Right forelimb (tissue), 1 donor: Measurements from ENCODE around the gene SPSB1.

Source experiments
- DNase-seq: peaks from one replicate; pipeline ENCODE4 v3.0.0-alpha.2; 2018

The SPSB1 gene

GRCh38 chr1:9397997-9398526 is 105.4 kb downstream of the SPSB1 start:
- DNase-seq: peak; percentile 73

- DNase-seq: peak; percentile 71
These were observed 107.1 kb downstream of the SPSB1 start for GRCh38 chr1:9399510-9400424.

GRCh38 chr1:9400425-9401079 is 107.9 kb downstream of the SPSB1 start:
- no peak for DNase-seq

DNA sequence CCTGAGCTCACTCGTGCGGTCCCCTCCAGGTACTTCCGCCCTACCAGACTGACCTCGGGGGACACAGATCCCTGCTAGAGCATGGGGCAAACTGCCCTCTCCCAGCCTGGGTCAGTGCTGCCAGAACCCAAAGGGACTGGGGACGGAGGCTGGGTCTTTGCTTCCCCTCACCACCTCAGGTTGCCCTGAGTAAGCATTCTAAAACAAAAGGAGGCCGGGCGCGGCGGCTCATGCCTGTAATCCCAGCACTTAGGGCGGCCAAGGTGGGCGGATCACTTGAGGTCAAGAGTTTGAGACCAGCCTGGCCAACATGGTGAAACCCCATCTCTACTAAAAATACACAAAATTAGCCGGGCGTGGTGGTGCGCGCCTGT is 108.4 kb downstream of the SPSB1 start:
- no peak for DNase-seq

DNA sequence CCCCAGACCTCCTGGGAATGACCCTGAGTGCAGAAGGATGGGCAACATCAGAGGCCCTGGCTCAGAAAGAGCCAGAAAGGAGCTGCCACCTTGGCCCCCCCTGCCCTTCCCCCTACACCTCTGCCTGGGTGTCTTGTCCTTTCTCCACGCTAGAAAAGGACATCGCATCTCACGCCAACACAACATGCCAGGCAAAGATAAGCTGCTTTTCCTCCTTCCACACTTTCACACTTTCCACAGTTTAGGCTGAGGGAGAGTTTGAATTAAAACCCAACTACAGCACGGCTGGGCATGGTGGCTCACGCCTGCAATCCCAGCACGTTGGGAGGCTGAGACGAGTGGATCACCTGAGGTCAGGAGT is 109.5 kb downstream of the SPSB1 start:
- no peak for DNase-seq

GRCh38 chr1:9402717-9403225 is 110.1 kb downstream of the SPSB1 start:
- DNase-seq: no peak

- DNase-seq: no peak
These were observed 111.6 kb downstream of the SPSB1 start for GRCh38 chr1:9404117-9404914.

DNA sequence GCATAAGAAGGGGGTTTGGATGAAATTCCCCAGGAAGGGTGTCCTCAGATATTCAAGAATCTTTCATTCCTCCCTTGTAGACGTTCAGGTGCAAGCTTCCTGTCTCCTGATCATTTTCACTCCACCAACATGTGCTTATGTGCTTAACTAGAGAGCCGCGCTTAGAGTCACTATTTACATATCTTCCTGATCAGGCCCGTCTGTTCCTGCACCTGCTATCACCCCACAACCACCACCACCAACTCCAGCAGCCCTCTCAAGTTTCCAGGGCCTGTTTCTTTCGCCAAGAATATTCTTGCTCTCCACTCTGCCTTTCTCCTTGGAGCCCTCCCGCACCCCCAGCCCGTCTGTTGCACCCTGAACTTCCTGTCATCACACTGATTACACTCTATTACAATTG is 113.4 kb downstream of the SPSB1 start:
- no peak for DNase-seq

DNA sequence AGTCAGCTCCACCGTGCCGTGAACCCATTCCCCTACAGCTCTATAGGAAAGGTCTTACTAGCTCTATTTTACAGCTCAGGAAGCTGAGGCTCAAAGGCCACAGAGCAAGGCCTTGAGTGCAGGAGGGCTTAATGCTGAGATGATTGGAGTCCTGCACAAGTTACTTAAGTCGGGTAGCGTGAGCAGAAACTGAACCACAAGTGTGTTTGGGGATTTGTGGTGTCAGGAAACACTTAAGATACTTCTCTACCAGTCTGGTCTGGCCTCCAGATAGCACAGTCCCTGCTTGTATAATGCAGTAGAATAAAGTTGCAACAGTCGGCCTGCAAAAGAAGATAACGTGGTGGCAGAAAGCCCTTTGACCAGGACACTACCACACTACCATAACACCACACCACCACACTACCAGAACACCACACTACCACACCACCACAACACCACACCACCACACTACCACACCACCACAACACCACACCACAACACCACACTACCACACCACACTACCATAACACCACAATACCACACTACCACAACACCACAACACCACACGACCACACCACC is 118.1 kb downstream of the SPSB1 start:
- no peak for DNase-seq

GRCh38 chr1:9413071-9413876 is 120.6 kb downstream of the SPSB1 start:
- no peak for DNase-seq

DNA sequence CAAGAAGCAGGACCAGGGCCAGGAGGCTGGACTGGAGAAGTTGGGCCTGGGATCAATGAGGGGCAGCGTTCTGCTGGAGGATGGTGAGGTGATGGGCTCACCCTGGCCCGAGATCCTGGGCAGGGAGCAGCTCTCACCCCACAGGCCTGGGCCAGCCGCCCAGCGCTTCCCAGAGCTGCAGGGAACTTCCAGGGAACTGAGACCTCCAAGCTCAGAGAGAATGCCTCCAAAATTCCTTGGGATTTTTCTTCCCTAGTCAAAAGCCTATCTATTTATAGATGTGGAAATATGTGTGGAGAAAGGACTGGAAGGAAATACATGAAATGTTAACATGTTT is 121.2 kb downstream of the SPSB1 start:
- DNase-seq: no peak

DNA sequence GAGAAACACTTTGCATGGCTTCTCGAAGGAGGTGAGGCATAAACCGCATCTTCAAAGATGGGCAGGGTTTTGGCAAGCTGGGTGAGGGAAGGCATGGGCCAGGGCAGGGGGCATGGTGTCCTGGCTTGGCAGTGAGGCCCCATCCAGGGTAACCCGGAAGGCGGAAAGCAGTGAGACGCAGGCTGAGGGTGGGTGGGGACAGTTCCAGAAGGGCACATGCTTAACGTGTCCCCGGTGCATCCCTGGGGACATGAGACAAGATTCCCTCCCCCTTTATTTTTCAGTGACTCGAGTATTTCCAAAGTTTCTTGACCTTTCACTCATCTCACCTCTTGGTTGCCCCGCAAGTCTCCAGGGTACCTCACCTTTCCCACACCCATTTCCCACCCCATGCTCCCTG is 123.8 kb downstream of the SPSB1 start:
- no peak for DNase-seq

DNA sequence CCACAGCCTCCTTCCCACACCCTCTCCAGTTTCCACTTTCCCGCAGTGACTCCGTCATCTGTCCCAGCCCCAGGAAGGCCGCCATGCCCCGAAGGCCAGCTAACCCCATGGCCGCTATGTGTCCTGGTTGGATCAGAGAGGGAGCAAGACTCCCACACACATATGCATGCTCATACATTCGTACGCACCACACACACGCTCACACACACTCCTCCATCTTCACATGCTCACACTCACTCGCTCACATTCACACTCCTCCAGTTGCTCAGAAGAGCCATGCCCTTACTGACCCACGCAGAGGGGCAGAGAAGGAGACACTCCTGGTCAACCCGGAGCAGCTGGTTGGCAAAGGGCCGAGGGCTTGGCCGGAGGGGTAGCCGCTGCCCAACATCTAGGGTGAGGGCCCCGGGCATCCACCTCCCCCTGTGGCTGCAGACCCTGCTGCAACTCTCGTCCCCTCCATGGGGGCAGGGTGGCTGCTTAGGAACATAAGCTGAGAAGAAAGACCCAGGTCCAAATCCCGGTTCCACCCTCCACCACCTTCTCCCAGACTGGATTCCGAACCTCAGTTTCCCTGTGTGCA is 124.3 kb downstream of the SPSB1 start:
- no peak for DNase-seq

GRCh38 chr1:9417695-9418094 is 125.0 kb downstream of the SPSB1 start:
- DNase-seq: no peak

- no peak for DNase-seq
These were observed 126.2 kb downstream of the SPSB1 start for GRCh38 chr1:9418851-9419250.
